KMS-11 (cell line): Measurements from ENCODE around the gene ST6GALNAC6.
A peak's percentile ranks its signal among the peaks of the same experiment; 100 is the strongest.

ENCODE experiments used
- H2AFZ ChIP-seq: fragments of 200-600 bp; sonication (generic); 2 replicates; pipeline ENCODE4 v1.6.1; 2016; ENCODE audit warnings: antibody characterized with exemption, mixed run types, low read depth
- H3K27ac ChIP-seq: fragments of 200-600 bp; sonication (generic); 2 replicates; pipeline ENCODE4 v1.6.1; 2016; ENCODE audit warnings: mild to moderate bottlenecking, mixed run types
- H3K27me3 ChIP-seq: fragments of 200-600 bp; sonication (generic); 2 replicates; pipeline ENCODE4 v1.6.1; 2017; ENCODE audit warnings: mild to moderate bottlenecking, low read depth, mixed run types, moderate library complexity; ENCODE audit not compliant: insufficient read depth
- H3K36me3 ChIP-seq: fragments of 200-600 bp; sonication (generic); 2 replicates; pipeline ENCODE4 v1.6.1; 2017; ENCODE audit warnings: mild to moderate bottlenecking, mixed run types; ENCODE audit not compliant: insufficient read depth
- H3K4me1 ChIP-seq: fragments of 200-600 bp; sonication (generic); 2 replicates; pipeline ENCODE4 v1.6.1; 2016; ENCODE audit warnings: mild to moderate bottlenecking, low read depth, mixed run types; ENCODE audit not compliant: poor library complexity, severe bottlenecking
- H3K4me2 ChIP-seq: fragments of 200-600 bp; sonication (generic); 2 replicates; pipeline ENCODE4 v1.7.0; 2016; ENCODE audit warnings: mild to moderate bottlenecking, mixed run types
- H3K4me3 ChIP-seq: fragments of 200-600 bp; sonication (generic); IDR thresholded peaks from 2 replicates; pipeline ENCODE4 v1.6.1; 2017; ENCODE audit warnings: low read depth, low read length, mixed read lengths; ENCODE audit not compliant: insufficient read depth
- H3K79me2 ChIP-seq: fragments of 200-600 bp; sonication (generic); 2 replicates; pipeline ENCODE4 v1.6.1; 2016; ENCODE audit warnings: low read depth, mixed run types; ENCODE audit not compliant: insufficient read depth
- H3K9ac ChIP-seq: fragments of 200-600 bp; sonication (generic); 2 replicates; pipeline ENCODE4 v1.6.1; 2016; ENCODE audit warnings: mild to moderate bottlenecking, mixed run types
- H4K20me1 ChIP-seq: fragments of 200-600 bp; sonication (generic); 2 replicates; pipeline ENCODE4 v1.6.1; 2016; ENCODE audit warnings: mild to moderate bottlenecking, mixed run types; ENCODE audit not compliant: insufficient read depth
- CTCF ChIP-seq: fragments of 200-600 bp; sonication (generic); conservative IDR thresholded peaks from 2 replicates; pipeline ENCODE4 v1.6.1; 2017; ENCODE audit warnings: low read depth, mild to moderate bottlenecking, antibody characterized with exemption, low read length, moderate library complexity, mixed read lengths

Gene ST6GALNAC6

GRCh38 chr9:127923771-127924170, 24.4 kb upstream of the ST6GALNAC6 start:
- H3K79me2 ChIP-seq, result peaks cover 6% of the 10 kb centered on the region; the same call in 1 of the 2 replicates

GRCh38 chr9:127923046-127923445, 23.6 kb upstream of the ST6GALNAC6 start:
- Histone ChIP-seq H3K4me2 (no peak overlapping the region), H3K79me2 (peaks cover 13% of the 10 kb centered on the region; the same call in 1 of the 2 replicates), H3K9ac (no peak overlapping the region), H3K4me1 (peaks cover 52% of the 10 kb centered on the region), H3K27ac (no peak overlapping the region), H3K36me3 (no peaks in the 10 kb centered on the region), H3K4me3 (no peak overlapping the region), H2AFZ (no peak overlapping the region), H3K27me3 (no peaks in the 10 kb centered on the region), H4K20me1 (no peaks in the 10 kb centered on the region)
- no peak for TF ChIP-seq CTCF

More at GRCh38 chr9:127923771-127924170, 24.4 kb upstream of the ST6GALNAC6 start:
- Histone ChIP-seq H3K4me2 (no peak overlapping the region), H3K4me3 (no peak overlapping the region), H4K20me1 (no peaks in the 10 kb centered on the region), H2AFZ (no peak overlapping the region), H3K27me3 (no peaks in the 10 kb centered on the region), H3K9ac (no peak overlapping the region), H3K4me1 (peaks cover 52% of the 10 kb centered on the region), H3K27ac (no peak overlapping the region), H3K36me3 (no peaks in the 10 kb centered on the region)
- no peak for TF ChIP-seq CTCF

- peaks cover 52% of the 10 kb centered on the region for H3K4me1 ChIP-seq
- peak overlapping the region; percentile 42; the same call in 1 of the 2 replicates for H3K4me2 ChIP-seq
- no peak overlapping the region for H3K9ac ChIP-seq
- H3K79me2 ChIP-seq, result peaks cover 21% of the 10 kb centered on the region
- no peaks in the 10 kb centered on the region for H4K20me1 ChIP-seq
- no peak overlapping the region for H3K27ac ChIP-seq
- TF ChIP-seq CTCF, result peak; percentile 83
- no peak overlapping the region for H2AFZ ChIP-seq
- no peak overlapping the region for H3K4me3 ChIP-seq
- H3K27me3 ChIP-seq, result no peaks in the 10 kb centered on the region
- no peaks in the 10 kb centered on the region for H3K36me3 ChIP-seq
Observed at GRCh38 chr9:127921557-127922120, 22.2 kb upstream of the ST6GALNAC6 start.

- H3K27ac ChIP-seq, result no peak overlapping the region
Observed at GRCh38 chr9:127920794-127921193, 21.4 kb upstream of the ST6GALNAC6 start.

More at GRCh38 chr9:127920794-127921193, 21.4 kb upstream of the ST6GALNAC6 start:
- Histone ChIP-seq H3K27me3 (no peaks in the 10 kb centered on the region), H3K4me2 (no peak overlapping the region), H3K9ac (no peak overlapping the region), H4K20me1 (no peaks in the 10 kb centered on the region), H3K4me3 (no peak overlapping the region), H3K4me1 (peaks cover 52% of the 10 kb centered on the region), H3K79me2 (peaks cover 29% of the 10 kb centered on the region), H3K36me3 (no peaks in the 10 kb centered on the region), H2AFZ (no peak overlapping the region)
- TF ChIP-seq CTCF, result no peak
